ENCODE measurements around the gene BST2.
A peak's percentile ranks its signal among the peaks of the same experiment; 100 is the strongest.

BST2 gene

DNA sequence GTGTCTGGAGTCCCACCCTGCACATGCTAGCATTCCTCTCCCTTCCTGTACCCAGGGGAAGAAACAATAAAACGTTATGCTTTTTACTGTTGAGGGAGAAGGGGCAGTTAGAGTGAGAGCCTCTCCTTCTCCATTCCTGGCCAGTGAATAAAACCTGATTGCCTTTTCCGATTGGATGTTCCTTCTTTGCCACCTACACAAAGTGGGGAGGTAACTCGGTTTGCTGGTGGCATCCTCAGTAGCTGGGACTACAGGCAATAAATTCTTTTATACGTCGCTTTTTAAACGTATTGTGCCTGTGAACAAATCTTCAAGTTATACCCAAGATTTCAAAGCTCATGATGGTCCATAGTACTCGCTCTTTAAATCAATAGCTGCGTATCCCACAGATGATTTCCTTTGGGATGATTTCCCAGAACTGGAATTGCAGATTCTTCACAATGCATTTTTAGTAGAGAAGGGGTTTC, 13.8 kb upstream of the BST2 start:
- no peak for DNase-seq

DNA sequence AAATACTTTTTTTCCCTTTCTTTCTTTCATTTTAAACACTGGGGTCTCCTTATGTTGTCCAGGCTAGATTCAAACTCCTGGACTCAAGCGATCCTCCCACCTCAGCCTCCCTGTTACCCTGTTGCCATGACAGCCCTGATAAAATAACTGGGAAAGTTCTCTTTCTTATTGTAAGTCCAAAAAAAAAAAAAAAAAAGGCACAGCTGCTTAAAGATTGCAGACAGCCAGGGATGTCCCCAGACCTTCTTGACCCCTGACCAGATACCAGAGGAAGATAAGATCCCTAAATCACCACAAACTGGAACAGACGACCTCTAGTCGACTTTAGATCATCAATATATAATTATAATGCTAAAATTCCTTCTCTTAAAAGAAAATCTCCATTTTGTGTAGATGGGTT, 13.3 kb upstream of the BST2 start:
- DNase-seq, result no peak

- DNase-seq, result no peak
Measured at GRCh38 chr19:17415121-17415520, 9.7 kb upstream of the BST2 start.

DNA sequence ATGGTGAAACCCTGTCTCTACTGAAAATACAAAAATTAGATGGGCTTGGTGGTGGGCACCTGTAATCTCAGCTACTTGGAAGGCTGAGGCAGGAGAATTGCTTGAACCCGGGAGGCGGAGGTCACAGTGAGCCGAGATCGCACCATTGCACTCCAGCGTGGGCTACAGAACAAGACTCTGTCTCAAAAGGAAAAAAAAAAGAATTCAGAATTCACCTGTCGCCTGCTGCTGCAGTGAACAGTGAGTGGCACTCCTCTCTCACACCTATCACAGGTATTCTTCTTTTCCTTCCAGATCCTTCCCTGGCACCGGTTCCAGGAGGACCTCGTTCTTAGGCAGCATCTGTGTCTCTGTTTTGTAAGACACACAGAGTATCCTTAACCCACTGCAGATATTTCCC, 8.7 kb upstream of the BST2 start:
- no peak for DNase-seq

GRCh38 chr19:17411801-17412200, 6.4 kb upstream of the BST2 start:
- no peak for DNase-seq

DNA sequence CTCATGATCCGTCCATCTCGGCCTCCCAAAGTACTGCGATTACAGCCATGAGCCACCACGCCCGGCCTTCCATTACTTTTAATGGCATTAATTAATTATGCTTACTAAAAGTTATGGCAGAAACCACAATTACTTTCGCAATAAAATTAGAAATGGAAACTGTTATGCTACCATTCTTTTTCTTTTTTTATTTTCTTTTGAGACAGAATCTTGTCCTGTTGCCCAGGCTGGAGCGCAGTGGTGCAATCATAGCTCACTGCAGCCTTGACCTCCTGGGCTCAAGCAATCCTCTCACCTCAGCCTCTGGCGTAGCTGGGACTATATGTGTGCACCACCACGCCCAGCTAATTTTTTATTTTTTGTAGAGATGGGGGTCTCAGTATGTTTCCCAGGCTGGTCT, 4.6 kb upstream of the BST2 start:
- no peak for DNase-seq

GRCh38 chr19:17406887-17407196, 1.4 kb upstream of the BST2 start:
- no peak for DNase-seq

- no peak for DNase-seq
Measured at GRCh38 chr19:17406046-17406886, 836 bp upstream of the BST2 start.

DNA sequence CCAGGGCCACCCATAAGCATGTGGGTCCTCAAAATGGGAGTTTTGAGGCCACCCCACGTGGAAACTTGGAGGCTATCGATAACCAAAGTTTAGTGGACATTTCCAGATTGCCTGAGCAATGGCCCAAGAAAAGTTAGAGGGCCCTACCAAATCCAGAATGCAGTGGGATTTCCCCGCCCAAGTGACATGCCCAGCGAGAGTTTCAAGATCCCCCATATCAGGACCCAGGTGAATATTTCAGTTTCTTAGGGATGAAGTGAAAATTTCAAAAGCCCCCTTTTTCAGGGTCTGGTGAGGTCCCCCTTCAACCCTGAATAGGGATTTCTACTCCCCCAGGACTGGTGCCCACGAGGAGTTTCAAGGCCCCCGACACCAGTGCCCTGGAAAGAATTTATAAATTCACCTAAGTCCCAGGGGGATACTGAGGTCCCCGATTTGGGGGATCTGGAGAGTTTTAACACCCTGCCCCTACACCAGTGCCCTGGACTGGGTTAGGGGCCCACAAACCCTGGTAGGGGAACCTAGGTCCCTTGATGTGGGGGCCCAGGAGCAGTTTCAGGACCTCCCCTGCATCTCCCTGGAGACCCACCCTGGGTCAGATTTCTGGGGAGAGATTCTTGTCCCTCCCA, 695 bp downstream of the BST2 start:
- DNase-seq, result peak in 1 of 6 experiments; percentile 13

- DNase-seq, result no peak
Measured at GRCh38 chr19:17404015-17404414, 1.4 kb downstream of the BST2 start.

GRCh38 chr19:17402982-17403855, 2.2 kb downstream of the BST2 start:
- DNase-seq, result peak in 5 of 6 experiments; percentile 20 to 46 (median 41)

DNA sequence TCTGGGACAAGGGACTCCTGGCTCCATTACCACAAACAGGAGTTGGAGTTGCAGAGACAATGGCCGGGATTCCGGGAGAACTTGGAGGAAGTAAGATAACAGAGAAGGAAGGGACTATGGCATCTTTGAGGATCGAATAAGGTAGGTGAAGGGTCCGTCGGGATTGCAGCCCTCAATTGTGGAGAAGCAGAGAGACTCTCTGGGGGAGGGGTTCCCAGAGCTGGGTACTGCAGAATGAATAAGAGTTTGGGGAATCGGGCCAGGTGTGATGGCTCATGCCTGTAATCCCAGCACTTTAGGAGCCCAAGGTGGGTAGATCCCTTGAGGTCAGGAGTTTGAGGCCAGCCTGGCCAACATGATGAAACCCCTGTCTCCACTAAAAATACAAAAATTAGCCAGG, 3.8 kb downstream of the BST2 start:
- DNase-seq, result no peak

GRCh38 chr19:17398902-17399527, 6.4 kb downstream of the BST2 start:
- no peak for DNase-seq

- DNase-seq, result peak in 5 of 6 experiments; percentile 6 to 39 (median 22)
Measured at GRCh38 chr19:17394891-17395415, 10.5 kb downstream of the BST2 start.

- DNase-seq, result no peak
Measured at GRCh38 chr19:17393914-17394313, 11.5 kb downstream of the BST2 start, which contains the start of gene CCDC194. Gene CCDC194 (minus strand): TSS chr19:17394196. CDS start chr19:17394158, 38 bp downstream.

GRCh38 chr19:17393002-17393401, 12.4 kb downstream of the BST2 start:
- no peak for DNase-seq

DNA sequence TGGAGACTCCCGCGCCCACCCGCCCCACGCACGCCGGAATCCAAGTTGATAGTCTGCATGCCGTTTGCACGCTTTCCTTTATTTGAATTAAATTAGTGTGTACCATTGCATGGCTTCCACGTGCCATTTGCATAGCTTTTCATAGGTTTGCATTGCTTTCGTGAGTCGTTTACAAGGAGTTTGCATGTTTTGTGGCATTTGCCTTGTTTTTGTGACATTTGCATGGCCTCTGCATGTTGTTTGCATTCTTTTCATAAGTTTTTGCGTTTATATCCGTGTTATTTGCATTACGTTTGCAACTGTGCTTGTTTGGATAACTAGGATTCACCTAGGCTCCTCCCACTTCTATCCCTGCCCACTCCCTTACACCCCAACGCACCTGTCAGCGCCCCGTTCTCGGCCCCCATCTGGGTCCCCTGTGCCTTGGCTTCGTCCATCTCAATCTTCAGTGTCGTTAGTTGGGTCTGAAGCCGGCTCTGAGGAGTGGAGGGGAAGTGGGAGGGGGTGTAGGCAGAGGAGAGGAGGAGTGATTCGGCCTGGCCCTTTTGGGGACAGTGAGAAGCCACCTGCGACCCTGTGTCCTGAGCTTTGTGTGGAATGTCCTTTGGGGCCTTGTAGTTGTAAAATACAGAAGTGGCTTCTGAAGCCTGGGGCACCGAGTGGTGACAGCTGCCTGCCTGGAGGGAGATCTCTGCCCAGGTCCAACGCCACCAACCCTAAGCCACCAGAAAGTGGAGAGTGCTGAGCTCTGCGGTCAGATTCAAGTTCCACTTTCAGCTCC, 13.9 kb downstream of the BST2 start:
- peak in 1 of 6 experiments; percentile 85 for DNase-seq

GRCh38 chr19:17390665-17391370, 14.6 kb downstream of the BST2 start:
- DNase-seq, result peak; percentile 71 to 87 (median 84)

DNA sequence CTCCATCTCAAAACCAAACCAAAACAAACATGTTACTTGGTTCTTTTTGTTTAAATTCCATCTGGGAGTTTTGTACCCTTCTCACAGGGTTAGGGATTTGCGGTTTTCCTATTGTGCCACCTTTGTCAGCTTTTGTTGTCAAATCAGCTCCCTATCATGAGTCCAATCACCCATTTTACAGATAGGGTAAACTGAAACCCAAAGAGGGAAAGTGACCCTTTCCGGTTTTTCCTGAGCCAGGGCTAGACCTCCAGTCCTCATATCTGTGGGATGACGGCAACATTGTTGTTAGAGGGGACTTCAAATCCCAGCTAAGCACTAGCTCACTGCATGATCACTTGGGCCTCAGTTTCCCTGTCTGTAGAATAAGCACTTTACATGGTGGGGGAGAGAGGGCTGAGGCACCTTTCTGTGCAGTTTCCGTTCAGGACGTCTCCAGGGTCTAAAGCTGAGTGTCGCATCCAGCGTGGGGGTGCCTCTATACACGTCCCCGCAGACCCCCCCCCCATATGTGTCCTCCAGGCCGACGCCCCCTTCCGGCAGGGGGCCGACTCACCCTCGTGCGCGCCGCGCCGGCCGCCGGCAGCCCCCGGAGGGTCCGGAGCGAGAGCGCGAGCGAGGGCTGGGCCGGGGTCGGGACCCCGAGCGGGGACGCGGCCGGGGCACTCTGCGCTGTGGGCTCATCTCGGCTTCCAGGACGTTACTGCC, 15.3 kb downstream of the BST2 start:
- DNase-seq, result peak in 4 of 6 experiments; percentile 2 to 32 (median 26)

DNA sequence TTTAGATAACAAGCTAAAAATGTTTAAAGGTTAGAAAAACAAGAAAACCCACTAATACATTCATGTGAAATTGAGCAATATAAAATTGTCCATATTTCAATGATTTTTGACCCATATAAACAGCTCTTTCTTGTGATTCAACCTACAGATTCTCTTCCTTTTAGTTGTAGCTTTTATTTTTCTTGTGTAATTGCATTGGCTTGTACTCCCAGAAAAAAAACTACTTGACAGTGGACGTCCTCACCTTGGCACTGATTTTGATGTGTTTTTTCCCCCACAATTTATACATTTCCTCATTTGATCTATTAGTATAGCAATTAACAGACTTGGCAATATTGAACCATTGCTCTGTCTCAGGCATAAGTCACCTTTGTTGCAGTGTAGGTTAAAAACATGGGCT, 16.1 kb downstream of the BST2 start:
- no peak for DNase-seq
